GM19043 (cell line): ENCODE measurements around the gene BGN.

Experiments used
- ATAC-seq: cut with Tn5 transposase; IDR thresholded peaks from one replicate; pipeline ENCODE4 v1.9.1; 2021; ENCODE audit warnings: low read depth; ENCODE audit not compliant: unreplicated experiment

Gene BGN

DNA sequence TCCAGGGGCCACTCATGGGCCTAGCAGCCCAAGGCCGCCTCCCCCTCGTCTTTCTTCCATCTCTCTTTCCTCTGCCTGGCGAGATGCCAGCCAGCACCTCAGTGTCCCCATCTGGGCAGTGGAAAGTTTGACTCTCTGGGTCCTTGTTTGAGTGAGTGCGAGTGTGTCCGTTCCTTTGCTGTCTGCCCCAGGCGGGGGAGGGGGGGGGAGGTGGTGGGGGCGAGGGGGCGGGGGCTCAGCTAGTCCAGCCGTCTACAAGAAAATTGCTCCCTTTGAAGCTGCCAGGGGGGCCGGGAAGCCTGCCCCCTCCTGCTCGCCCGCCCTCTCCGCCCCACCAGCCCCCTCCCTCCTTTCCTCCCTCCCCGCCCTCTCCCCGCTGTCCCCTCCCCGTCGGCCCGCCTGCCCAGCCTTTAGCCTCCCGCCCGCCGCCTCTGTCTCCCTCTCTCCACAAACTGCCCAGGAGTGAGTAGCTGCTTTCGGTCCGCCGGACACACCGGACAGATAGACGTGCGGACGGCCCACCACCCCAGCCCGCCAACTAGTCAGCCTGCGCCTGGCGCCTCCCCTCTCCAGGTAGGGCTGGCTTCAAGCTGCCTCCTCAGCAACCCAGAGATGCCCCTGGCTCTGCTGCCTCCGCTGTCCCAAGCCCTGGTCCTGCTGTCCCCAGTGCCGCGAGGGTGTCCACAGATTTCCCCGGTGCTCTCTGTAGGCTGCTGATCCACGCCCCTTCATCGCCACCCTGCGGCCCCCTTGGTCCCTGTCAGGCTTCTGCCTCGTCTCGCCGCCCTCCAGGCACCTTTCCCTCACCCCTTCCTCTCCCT is at the start of gene BGN:
Gene BGN (plus strand): TSS at position 440 of the 821 bp plus-strand sequence. CDS start 9,652 bp downstream, outside the sequence.
- ATAC-seq = no peak

DNA sequence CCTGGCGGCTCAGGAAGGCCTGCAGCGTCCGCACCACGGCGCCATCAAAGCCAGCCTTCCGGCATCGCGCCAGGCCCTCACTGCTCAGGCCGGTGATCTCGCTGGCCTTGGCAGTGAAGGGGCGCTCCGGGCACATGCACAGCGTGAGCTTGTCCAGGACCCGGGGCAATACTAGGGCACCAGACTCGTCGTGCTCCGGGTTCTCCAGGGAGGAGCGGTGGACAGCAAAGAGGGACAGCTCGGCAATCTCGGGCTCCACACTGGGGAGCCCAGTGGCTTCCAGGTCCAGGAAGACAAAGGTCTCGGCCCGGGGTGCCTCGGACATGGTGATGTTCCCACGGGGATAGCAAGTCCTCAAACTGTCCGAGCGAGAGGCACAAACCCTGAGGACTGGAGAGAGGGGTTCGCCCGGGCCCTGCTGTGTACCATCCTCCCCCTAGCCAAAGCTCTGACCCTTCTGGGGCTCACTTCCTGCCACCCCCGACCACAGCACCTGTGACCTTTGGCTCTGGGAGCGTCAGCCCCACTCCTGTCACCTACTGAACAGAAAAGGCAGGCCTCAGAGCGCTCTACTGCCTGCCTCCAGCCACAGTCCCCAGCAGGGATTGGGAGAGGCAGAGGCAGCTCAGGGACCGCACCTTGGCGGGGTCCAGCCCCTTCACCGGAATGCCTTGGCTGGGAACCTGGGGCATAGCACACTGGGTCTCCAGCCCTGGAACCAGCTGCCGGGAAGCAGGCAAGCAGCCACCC is 49.5 kb upstream of the BGN start:
- ATAC-seq = no peak

DNA sequence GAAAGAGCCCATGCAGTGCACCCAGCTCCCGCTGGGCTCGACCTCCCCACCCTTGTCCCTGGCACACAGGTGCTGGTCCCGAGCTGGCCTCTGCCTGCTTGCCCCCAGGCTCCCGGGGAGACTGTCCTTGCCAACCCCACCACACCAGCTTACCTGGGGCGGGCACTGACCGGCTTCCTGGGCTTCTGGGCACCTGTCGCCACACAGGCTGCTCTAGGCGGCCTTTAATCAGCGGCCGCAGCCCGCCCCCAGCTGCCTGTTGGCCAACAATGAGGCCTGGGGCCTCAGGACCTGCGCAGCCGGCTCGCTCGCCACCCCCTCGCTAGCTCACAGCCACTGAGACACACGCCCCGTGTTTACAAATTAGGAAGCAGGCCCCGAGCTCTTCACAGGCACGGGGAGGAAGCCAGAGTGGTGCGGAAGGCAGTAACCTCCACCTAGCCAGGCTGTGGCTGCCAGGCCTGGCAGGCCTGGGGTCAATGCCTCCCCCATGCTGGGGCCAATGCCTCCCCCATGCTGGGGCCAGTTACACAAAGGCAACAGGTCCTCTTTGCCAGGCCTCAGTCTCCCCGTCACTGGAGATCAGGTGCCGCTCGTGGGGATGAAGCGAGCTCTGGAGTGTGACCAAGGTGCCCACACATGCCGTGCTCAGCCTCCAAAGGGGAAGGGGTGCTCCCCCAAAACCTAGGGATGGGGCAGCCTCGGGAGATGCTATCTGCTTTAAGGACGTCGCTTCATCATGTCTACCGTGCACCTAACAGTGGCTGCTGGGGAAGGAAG is 48.7 kb upstream of the BGN start, which contains the start of gene TREX2:
Gene TREX2 (minus strand): TSS at position 201 of the 780 bp plus-strand sequence. CDS start 626 bp downstream, outside the sequence.
- no peak for ATAC-seq

DNA sequence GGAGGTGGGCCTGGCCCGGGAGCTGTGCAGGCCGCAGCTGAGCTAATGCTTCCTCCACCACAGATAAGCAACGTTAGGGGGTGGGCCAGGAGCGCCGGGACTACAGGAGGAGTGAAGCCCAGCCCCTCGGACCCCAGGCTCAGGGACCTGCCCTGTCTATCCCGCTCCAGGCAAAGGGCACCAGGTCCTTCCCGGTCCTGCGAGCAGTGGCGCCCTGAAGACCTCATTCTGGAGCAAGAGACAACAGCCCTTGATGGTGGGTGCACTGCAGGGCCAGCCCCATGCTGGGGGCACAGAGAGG is 48.2 kb upstream of the BGN start:
- no peak for ATAC-seq

DNA sequence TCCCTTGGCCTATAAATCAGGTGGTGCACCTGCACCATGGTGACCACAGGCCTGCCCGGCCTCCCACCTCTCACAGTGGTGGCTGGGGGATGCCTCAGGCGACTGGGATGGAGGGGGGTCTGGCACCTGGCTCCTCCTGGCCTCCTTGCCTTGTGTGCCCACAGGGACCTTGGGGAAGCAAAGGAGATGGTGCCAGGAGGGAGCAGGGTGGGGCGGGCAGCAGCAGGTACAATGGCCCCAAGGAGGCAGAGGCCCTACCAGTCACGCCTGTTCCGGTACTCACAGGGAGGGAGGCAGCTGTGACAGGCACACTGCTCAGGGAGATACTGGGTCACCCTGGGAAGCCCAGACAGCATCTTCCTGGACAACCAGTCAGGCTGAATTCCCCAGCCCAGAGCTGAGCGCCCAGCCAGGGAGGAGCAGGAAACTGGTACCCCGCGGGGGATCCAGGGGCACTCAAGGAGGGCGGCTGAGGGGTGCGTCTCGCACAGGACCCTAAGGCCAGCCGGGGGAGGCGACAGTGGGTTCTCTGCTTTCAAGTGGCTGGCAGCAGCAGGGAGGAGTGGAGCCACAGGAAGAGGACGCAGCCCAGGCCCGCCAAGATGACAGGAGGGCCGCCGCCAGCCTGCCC is 47.7 kb upstream of the BGN start:
- ATAC-seq = no peak

DNA sequence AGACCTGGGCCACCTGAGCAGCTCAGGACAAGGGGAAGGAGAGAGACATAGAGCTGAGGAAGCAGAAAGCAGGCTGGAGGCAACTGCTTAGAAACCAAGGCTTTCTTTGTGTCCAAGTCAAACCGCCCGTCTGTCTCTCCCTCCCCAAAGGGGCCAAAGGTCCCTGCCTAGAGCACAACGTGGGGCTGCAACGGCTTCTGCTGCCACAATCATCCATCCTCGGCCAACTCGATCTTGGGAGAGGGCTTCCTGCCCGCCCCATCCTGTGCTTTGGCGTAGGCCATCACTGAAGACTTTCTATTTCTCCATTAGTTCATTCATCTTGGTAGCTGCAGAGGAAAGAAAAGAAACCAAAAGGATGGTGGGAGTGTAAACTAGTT is 47.2 kb upstream of the BGN start:
- no peak for ATAC-seq

DNA sequence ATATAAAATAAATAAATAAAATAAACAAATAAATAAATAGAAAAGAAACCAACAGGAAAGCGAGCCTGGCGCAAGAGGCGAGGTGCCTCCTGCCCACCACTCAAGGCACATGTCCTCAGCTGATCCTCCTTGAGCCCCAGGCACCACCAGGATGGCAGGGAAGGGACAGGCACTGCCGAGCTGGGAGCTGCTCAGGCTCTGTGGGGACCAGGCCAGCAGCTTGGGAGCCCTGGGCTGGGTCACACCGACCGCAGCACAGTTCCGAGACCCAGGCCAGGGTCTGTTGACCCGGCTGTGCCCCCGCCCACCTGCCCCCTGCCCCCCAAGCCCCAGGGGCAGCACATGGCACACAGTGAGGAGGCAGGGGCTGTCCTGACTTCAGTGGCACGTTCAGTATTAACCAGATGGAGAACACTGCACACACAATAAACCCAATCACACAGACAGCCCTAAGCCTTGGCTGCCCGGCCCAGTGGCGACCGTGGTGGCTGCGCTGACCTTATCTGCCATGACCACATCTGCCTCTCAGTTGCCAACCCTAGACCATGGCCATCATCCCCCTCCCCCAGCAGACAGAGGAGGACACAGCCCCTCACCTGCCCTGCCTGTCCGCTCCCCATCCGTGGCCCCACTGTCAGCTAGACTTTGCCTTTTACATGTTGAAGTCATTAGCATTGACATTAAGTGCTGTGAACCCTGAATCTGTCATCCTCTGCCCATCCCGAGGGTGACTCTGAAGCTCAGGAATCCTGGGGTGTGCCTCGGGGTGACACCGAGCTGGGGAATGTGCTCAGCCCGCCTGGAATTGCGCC is 46.0 kb upstream of the BGN start:
- ATAC-seq = no peak

DNA sequence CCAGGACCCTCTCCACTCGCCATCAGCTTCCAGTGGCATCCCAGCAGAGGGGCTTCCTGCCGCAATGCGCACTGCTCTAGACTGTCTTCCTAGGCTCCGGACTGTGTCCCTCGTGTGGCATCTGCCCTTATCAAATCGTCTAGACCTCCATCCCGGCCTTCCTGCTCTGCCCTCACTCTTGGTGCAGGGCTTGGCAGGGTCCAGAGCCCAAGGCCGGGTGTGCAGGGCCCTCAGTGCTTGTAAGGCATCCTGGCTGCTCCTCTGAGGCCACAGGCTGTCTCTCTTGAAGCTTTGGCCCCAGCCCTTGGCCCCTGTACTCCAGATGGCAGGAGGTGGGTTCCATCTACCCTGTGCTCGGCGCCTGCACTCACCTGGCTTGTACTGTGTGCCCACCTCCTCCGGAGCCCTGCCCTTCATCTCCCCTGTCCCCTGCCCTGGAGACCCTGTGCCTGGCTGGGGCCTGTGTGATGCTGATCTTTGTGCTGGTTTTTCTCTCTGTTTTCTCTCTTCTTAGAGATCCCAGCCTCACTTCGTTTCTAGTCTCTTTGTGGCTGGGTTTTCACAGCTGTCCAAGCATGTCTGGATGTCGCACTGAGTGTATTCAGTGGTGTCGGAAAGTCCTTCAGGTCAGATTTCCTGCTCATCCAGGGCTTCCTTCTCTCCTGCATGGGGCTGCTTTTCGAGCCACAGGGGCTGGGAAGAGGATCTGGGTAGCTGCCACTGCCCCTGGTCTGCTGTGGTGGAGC is 45.2 kb upstream of the BGN start:
- no peak for ATAC-seq

DNA sequence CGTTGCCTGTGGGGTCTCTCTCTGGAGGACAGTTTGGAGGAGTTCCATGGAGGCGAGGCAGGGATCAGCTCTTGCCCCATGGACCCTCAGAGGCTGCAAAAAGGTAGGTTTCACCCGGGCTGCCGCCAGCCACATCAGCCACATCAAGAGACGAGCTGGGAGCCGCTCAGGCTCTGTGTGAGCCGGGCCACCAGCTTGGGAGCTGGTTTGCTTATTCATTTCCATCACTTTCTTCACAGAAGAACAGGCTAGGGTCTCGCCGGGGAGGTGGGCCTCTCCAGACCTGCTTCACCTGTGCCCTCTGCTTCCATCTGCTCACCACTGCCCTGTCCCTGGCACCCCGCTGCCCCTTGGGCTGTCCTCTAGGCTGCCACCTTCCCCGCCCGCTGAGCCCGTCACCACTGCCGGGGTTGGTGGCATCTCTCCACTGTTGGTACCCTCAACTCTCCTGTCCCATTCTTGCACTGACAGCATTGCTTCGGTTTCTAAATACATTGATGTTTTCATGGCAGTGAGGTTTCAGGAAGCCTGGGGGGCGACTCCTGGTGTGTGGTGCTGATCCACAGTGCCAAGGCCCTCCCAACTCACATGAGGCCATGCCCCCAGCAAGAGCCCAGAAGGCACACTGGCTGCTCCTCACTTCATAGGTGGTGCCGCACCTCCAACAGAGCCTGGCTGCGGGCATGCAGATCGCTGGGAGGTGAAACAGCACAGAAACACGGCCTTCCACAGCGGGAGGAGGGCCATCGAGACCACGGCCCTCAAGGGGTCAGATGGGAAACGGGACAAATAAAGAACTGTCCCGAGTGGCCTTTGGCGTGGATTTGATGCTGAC is 44.4 kb upstream of the BGN start:
- ATAC-seq = no peak

DNA sequence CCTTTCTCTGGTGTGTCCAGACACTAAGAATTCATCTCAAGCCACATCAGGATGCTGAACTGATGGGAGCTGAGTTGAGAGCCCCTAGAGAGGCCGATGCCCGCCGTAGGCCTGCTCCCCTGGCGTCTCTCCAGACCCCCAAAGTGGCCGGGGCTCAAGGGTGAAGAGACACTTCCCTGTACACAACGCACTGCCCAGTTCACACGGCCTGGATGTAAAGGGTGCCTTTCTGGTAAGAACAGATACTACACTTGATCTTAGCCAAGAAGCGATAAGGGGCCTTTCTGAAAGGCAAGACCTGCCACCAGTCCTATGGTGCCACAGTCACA is 43.9 kb upstream of the BGN start:
- no peak for ATAC-seq

DNA sequence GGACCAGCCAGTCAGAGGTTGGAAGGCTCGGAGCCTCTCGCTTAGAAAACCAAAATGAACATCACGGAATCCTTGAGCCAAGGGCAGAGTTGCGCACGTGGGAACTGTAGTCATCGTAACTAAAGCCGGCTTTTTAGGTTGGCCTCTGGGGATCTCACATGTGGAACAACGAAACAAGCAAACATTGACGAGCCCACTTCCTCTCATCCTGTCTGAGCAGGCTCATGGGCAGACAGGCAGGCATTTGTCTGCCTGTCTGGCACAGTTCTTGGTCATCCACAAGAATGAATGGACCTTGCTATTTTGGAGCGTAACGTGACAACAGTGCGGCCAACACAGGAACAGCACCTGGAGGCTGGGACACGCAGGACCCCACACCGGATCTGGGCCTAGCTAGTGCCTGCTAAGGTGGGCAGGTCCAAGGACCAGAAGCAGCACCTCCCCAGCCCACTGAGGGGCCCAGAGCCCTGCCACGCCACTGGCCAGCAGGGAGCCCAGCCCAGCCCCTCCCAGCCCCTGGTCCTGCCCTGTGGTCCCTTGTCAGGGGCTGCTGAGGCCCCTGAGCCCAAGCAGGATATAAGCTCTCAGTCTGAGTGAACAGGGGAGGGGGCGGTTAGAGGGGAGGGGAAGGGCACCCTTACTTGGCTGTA is 39.8 kb upstream of the BGN start:
- no peak for ATAC-seq

DNA sequence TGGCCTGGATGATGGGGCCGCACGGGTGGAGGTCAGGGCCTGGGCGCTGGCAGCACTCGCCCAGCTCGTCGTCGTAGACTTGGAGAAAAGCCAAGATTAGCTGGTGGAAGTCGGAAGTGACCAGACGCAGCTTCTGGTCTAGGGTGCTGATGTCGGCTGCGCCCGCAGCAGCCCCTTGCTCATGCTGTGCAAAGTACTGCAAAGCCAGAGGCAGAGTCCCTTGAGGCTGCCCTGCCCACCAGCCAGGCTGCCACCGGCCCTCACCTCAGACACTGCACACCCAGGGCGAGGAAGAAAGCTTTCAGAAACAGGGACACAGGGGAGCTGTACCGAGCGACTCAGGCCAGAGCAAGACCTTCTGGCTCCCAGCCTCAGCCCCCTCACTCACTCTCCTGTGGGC is 39.2 kb upstream of the BGN start:
- no peak for ATAC-seq

DNA sequence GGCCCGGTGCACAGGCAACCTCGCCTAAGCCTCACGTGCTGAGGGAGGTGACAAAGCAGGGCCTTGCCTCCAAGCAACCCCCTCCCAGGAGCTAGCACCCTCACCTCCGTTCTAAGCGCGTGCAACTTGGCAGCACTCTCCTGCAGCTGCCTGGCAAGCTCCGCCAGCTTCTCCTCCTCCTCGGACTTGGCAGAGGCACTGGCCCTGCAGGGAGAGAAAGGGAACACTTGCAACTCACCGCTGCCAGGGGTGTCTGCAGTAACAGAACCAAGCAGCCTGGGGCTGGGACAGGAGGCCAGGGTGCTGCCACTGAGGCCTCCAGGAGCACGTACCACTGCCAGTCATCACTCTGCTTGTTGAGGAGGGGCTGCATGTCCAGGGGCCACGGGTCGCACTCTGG is 38.6 kb upstream of the BGN start:
- ATAC-seq = no peak

DNA sequence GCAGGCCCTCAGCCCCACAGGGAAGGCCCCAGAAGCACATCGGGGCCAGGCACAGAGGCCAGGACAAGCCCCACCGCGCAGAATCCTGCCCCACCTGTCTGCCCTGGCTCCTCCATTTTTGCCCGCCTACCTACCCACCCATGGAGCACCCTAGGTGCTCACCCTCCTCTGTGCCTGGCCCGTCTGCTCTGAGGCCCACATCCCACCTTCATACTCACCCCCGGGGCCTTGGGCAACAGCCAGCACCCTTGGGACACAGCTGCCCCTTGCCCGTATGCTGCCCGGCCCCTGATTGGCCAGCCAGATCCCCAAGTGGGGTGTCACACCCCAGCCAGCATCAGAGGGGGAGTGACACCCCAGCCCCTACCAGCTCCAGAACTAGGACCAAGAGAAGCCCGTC is 38.1 kb upstream of the BGN start:
- ATAC-seq = no peak

DNA sequence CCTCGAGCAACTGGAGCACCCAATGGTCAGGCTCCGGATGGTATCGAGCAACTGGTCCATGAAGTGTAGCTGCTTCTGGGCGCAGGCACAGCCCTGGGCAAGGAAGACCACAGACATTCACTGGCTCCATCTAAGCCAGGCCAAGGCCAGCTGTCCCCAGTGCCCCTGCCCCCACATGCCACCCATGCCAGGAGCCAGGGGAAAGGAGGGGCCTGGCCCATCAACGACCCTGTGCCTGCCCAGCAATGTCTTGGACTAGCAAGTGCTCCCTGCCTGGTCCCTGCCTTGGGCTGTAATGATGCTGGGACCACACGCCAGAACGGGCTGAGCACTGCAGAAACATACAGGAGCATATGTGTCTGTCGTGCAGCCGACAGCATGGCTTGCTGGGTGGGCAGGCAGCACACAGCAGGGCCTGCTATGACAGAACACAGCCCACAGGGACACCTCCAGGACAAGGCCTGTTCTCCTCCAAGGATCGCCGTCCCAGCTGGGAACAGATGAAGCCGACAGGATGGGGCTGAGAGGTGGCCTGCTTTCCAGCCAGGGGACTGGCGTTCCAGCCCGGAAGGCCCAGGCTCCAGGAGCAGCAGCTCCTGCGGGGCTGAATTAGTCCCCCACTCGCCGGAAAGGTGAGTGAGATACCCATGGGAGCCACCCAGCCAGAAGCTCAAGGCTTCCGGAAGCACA is 37.5 kb upstream of the BGN start:
- no peak for ATAC-seq

DNA sequence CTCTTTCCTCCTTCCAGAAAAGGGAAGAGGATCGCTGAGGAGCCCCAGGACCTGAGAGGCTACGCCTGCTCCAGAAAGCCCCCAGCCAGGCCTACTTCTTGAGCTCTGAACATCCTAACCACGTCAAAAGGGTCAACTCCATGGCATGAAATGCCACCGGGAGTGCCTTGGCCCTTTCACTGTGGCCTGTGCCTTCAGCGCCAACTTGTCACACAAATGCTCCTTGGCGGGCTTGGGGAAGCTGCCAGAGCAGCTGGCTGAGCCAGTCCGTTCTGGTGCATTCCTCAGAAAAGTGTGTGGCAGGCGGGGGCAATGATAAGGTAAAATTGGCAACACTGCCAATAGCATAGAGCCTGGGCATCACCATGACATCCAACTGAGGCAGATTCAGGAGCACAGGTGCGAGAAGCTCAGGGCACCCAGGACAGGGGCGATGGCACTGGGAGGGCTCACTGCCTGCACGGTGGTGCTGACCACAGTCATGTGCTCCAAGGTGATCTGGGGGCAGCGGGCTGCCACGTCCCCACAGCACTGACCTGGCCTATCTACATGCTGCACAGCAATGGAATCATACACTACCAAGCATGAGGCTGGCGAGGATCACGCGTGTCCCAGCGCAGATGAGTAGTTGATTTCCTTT is 36.8 kb upstream of the BGN start:
- ATAC-seq = no peak

DNA sequence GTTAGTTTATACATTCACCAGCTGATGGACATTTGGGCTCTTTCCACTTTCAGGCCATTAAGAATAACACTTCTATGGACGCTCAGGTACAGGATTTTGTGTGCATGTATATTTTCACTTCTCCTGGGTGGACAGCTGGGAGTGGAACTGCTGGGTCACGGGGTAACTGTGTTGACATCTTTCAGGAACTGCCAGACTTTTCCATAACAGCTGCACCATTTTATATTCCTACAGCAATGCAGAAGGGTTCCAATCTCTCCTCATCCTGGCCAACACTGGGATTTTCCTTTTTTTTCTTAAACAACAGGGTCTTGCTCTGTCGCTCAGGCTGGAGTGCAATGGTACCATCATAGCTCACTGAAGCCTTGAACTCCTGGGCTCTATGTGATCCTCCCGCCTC is 36.3 kb upstream of the BGN start:
- no peak for ATAC-seq
